ENCODE data around the gene MLLT6.

Gene MLLT6

GRCh38 chr17:38729368-38729885, 24.4 kb downstream of the MLLT6 start:
- DNase-seq, result no peak

GRCh38 chr17:38729886-38730525, 24.9 kb downstream of the MLLT6 start, which contains the start of gene CISD3:
TSS of gene CISD3 (plus strand) at chr17:38730341. CDS start at chr17:38730359, 18 bp downstream.
- DNase-seq, result peak; percentile 52

- peak; percentile 75 for DNase-seq
Measured at GRCh38 chr17:38730526-38731379, 25.7 kb downstream of the MLLT6 start.

- DNase-seq, result peak; percentile 8
Measured at GRCh38 chr17:38731526-38732294, 26.6 kb downstream of the MLLT6 start.

GRCh38 chr17:38732376-38733281, 27.6 kb downstream of the MLLT6 start:
- DNase-seq, result no peak

GRCh38 chr17:38733282-38733981, 28.4 kb downstream of the MLLT6 start:
- no peak for DNase-seq

- no peak for DNase-seq
Measured at GRCh38 chr17:38733982-38734973, 29.2 kb downstream of the MLLT6 start.

- peak; percentile 5 for DNase-seq
Measured at GRCh38 chr17:38735161-38735997, 30.3 kb downstream of the MLLT6 start.

- DNase-seq, result no peak
Measured at GRCh38 chr17:38738007-38738662, 33.1 kb downstream of the MLLT6 start.

- DNase-seq, result no peak
Measured at GRCh38 chr17:38738686-38739085, 33.6 kb downstream of the MLLT6 start.

GRCh38 chr17:38739305-38739704, 34.2 kb downstream of the MLLT6 start:
- no peak for DNase-seq

- no peak for DNase-seq
Measured at GRCh38 chr17:38740044-38740443, 35.0 kb downstream of the MLLT6 start.

- DNase-seq, result no peak
Measured at GRCh38 chr17:38740806-38741205, 35.7 kb downstream of the MLLT6 start.

GRCh38 chr17:38741461-38741860, 36.4 kb downstream of the MLLT6 start:
- DNase-seq, result no peak

- DNase-seq, result no peak
Measured at GRCh38 chr17:38741921-38742410, 36.9 kb downstream of the MLLT6 start.

- peak; percentile 79 for DNase-seq
Measured at GRCh38 chr17:38742411-38743308, 37.6 kb downstream of the MLLT6 start.

- peak; percentile 32 for DNase-seq
Measured at GRCh38 chr17:38743556-38744171, 38.6 kb downstream of the MLLT6 start.
